22Rv1 (cell line): ENCODE measurements around the gene SIN3B.

Source experiments
- ZFX ChIP-seq: fragments of 450-650 bp; IDR thresholded peaks from 2 replicates; pipeline ENCODE4 v1.6.1; 2017; ENCODE audit warnings: antibody characterized with exemption, borderline replicate concordance
- TF ChIP-seq, protein P1 (sequence below): fragments of 450-650 bp; IDR thresholded peaks from 2 replicates; pipeline ENCODE4 v1.5.1; 2017; ENCODE audit warnings: mild to moderate bottlenecking

DNA sequence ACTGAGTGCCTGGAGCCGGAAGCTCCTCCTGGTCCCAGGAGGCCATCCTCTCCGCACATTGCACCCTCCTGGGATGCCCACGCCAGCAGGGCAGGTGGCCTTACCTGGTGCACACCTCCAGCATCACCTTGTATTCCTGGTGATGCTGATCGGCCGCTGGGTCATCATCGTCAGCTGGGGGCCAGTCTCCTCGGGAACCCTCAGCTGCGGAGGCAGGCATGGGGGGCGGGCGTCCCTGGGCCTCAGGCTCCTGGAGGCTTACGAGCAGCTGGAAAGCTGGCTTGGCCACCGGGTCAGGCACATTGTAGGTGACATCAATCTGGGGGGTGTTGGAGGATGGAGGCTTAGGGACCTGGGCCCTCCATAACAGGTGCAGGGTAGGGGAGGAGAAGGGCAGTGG lies 73.3 kb downstream of the SIN3B start:
- TF ChIP-seq, protein P1, sequence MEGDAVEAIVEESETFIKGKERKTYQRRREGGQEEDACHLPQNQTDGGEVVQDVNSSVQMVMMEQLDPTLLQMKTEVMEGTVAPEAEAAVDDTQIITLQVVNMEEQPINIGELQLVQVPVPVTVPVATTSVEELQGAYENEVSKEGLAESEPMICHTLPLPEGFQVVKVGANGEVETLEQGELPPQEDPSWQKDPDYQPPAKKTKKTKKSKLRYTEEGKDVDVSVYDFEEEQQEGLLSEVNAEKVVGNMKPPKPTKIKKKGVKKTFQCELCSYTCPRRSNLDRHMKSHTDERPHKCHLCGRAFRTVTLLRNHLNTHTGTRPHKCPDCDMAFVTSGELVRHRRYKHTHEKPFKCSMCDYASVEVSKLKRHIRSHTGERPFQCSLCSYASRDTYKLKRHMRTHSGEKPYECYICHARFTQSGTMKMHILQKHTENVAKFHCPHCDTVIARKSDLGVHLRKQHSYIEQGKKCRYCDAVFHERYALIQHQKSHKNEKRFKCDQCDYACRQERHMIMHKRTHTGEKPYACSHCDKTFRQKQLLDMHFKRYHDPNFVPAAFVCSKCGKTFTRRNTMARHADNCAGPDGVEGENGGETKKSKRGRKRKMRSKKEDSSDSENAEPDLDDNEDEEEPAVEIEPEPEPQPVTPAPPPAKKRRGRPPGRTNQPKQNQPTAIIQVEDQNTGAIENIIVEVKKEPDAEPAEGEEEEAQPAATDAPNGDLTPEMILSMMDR: no peak
- TF ChIP-seq ZFX: no peak
